Endothelial cell (in vitro differentiated cells): ENCODE data around the gene SIRT7. TPM values are rescaled to one million over a fixed set of nuclear protein-coding genes. Genes with fewer than 3 reads are reported as not detected.

Experiments used
- DNase-seq: peaks from one replicate; pipeline ENCODE4 v3.0.0; 2021; ENCODE audit warnings: low spot score
- H3K27ac Mint-ChIP-seq: one replicate; pipeline ENCODE4 v1.8.0; 2021; ENCODE audit warnings: mixed read lengths, inconsistent platforms; ENCODE audit not compliant: unreplicated experiment
- H3K27me3 Mint-ChIP-seq: one replicate; pipeline ENCODE4 v1.8.0; 2021; ENCODE audit warnings: mild to moderate bottlenecking, moderate library complexity, mixed read lengths, inconsistent platforms; ENCODE audit not compliant: unreplicated experiment
- H3K36me3 Mint-ChIP-seq: one replicate; pipeline ENCODE4 v1.8.0; 2021; ENCODE audit warnings: mild to moderate bottlenecking, low read depth, mixed read lengths, inconsistent platforms; ENCODE audit not compliant: unreplicated experiment
- H3K4me1 Mint-ChIP-seq: one replicate; pipeline ENCODE4 v1.8.0; 2021; ENCODE audit warnings: mild to moderate bottlenecking, mixed read lengths, inconsistent platforms; ENCODE audit not compliant: unreplicated experiment
- H3K4me3 Mint-ChIP-seq: one replicate; pipeline ENCODE4 v1.8.0; 2021; ENCODE audit warnings: mild to moderate bottlenecking, mixed read lengths, inconsistent platforms; ENCODE audit not compliant: unreplicated experiment
- H3K9me3 Mint-ChIP-seq: one replicate; pipeline ENCODE4 v1.8.0; 2021; ENCODE audit warnings: mixed read lengths, inconsistent platforms; ENCODE audit not compliant: unreplicated experiment
- CTCF ChIP-seq: fragments of 200-600 bp; sonication (generic); IDR thresholded peaks from one replicate; pipeline ENCODE4 v1.5.0; 2021; ENCODE audit warnings: antibody characterized with exemption; ENCODE audit not compliant: unreplicated experiment
- total RNA-seq: library from RNA; stranded (reverse); fragmentation: NEBNext Ultra II Directional; extraction: Animal tissue kit (Norgen Biotek cat#: 25700); gene quantifications from one replicate; pipeline ENCODE4 v1.2.1, GENCODE V29; 2021; ENCODE audit not compliant: unreplicated experiment

SIRT7 gene
- total RNA-seq, 1 donor from 2014 or later, result 14.4 TPM

- Mint-ChIP-seq H3K9me3 (no peaks in the 10 kb centered on the region), H3K4me3 (no peak overlapping the region), H3K27ac (no peak overlapping the region), H3K27me3 (peaks cover 14% of the 10 kb centered on the region), H3K36me3 (peaks cover 21% of the 10 kb centered on the region), H3K4me1 (no peaks in the 10 kb centered on the region)
- no peak for DNase-seq
- TF ChIP-seq CTCF, result no peak
Measured at GRCh38 chr17:81898885-81899284, 19.1 kb downstream of the SIRT7 start.

- Mint-ChIP-seq H3K27ac (no peak overlapping the region), H3K4me3 (no peak overlapping the region), H3K27me3 (peaks cover 10% of the 10 kb centered on the region), H3K9me3 (no peaks in the 10 kb centered on the region), H3K36me3 (peaks cover 21% of the 10 kb centered on the region), H3K4me1 (no peaks in the 10 kb centered on the region)
- TF ChIP-seq CTCF, result no peak
- no peak for DNase-seq
Measured at GRCh38 chr17:81898029-81898866, 19.7 kb downstream of the SIRT7 start.

GRCh38 chr17:81895400-81895799 is 22.6 kb downstream of the SIRT7 start:
- Mint-ChIP-seq H3K27me3 (peaks cover 6% of the 10 kb centered on the region), H3K4me1 (no peaks in the 10 kb centered on the region), H3K4me3 (no peak overlapping the region), H3K36me3 (peaks cover 16% of the 10 kb centered on the region), H3K9me3 (no peaks in the 10 kb centered on the region), H3K27ac (no peak overlapping the region)
- no peak for DNase-seq
- TF ChIP-seq CTCF, result no peak

GRCh38 chr17:81891303-81891552 is 26.7 kb downstream of the SIRT7 start:
- H3K27ac Mint-ChIP-seq, result peak overlapping the region; percentile 95
- no peak for TF ChIP-seq CTCF
- DNase-seq, result no peak
- peaks cover 10% of the 10 kb centered on the region for H3K27me3 Mint-ChIP-seq
- peak overlapping the region; percentile 97 for H3K4me3 Mint-ChIP-seq
- H3K4me1 Mint-ChIP-seq, result peaks cover 7% of the 10 kb centered on the region
- peaks cover 28% of the 10 kb centered on the region for H3K36me3 Mint-ChIP-seq
- H3K9me3 Mint-ChIP-seq, result no peaks in the 10 kb centered on the region

GRCh38 chr17:81890447-81891302 is 27.3 kb downstream of the SIRT7 start:
- Mint-ChIP-seq H3K4me1 (peaks cover 9% of the 10 kb centered on the region), H3K27ac (peak overlapping the region; percentile 88), H3K27me3 (peaks cover 12% of the 10 kb centered on the region), H3K9me3 (no peaks in the 10 kb centered on the region), H3K4me3 (peak overlapping the region; percentile 95), H3K36me3 (peaks cover 29% of the 10 kb centered on the region)
- peak; percentile 45 for DNase-seq
- no peak for TF ChIP-seq CTCF
